H4 (cell line): ENCODE results near the gene RFPL1. TPM values are rescaled to one million over a fixed set of nuclear protein-coding genes. Genes with fewer than 3 reads are reported as not detected.

Experiments used
- DNase-seq: peaks from one replicate; pipeline ENCODE4 v3.0.0-alpha.2; 2015; ENCODE audit warnings: low spot score
- total RNA-seq: library from RNA; depleted of rRNA; stranded (reverse); fragments of >200 nt; shearing (Covaris generic); gene quantifications from 2 replicates; pipeline ENCODE4 v1.2.3, GENCODE V29; 2014

RFPL1 gene
- total RNA-seq, 1 experiment from 2014 or later = 0.08 TPM

DNA sequence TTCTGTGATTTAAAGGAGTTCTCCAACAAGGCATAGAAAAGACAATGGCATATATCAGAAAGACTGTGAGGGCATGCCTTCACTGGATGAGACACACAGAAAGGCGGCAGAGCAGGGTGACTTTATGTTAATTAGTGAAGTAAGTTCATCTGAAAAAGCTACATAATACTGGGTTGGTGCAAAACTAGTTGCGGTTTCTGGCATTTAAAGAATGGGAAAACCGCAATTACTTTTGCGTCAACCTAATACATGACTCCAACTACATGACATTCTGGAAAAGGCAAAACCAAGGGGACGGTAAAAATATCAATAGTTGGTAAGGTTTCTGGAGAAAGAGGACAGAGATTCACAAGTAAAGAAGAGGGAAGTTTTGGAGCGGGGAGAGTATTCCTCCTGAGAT, 5.1 kb downstream of the RFPL1 start:
- DNase-seq = no peak

DNA sequence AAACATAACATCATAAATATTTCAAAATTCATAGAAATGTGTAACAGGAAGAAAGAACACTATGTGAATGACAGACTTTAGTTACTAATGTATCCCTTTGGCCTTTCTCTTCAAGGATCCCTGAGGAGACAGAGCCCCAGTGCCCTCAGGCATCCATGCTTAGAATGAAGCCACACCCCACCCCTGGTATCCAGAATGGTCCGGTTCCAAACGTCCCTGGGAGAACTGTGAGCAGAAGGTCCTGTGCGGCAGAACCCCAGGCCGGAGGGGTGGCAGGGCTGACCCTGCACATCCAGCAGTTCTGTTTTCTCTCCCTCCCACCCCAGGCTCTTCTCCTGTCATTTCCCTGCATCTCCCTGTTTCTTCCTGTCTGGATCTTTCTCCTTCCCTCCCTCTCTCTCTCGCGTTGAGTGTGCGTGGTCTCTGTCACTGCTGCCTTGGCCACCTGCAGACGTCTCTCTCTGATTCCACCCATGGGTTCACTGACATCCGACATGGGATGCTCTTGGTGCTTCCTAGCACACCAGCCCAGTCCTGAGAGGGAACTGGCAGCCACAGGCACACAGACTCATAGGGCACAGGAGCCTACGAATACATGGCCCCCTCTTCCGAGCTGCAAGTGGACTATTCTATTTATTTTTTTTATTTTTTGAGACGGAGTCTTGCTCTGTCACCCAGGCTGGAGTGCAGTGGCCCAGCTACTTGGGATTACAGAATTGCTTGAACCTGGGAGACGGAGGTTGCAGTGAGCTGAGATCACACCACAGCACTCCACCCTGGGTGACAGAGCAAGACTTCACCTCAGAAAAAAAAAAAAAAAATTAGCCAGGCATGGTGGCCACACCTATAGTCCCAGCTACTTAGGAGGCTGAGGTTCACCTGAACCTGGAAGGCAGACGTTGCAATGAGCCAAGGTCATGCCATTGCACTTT, 5.7 kb downstream of the RFPL1 start:
- no peak for DNase-seq

DNA sequence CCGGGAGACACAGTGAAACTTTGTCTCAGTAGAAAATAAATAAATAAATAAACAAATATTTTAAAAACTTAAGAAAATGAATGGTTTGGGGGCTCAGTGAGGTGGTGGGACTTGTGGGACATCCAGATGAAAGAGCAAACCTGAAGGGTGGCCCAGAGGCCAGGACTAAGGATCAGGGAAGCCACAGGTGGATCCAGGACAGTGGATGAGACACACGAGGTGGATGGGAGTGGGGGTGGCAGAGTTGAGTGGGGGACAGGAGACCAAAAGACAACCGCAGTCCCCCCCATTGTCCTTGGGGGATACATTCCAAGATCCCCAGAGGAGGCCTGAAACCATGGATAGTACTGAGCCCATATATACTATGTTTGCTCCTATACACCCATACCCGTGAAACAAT, 7.1 kb downstream of the RFPL1 start:
- no peak for DNase-seq

DNA sequence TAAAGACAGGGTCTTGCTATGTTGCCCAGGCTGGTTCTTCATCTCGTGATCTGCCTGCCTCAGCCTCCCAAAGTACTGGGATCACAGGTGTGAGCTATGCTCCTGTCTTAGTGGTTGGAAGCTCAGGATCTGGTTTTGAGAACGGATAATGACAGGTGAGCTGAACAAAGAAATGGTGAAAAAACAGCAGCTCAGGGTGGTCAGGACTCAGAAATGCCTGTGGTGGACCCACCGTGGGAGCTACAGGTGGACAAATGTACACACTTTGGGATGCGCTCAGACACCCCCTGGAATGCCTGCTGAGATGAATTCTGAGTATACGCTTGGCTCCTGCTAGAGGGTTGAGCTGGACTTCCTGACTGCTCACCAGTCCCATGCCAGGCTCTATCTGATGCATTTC, 9.5 kb downstream of the RFPL1 start:
- no peak for DNase-seq

DNA sequence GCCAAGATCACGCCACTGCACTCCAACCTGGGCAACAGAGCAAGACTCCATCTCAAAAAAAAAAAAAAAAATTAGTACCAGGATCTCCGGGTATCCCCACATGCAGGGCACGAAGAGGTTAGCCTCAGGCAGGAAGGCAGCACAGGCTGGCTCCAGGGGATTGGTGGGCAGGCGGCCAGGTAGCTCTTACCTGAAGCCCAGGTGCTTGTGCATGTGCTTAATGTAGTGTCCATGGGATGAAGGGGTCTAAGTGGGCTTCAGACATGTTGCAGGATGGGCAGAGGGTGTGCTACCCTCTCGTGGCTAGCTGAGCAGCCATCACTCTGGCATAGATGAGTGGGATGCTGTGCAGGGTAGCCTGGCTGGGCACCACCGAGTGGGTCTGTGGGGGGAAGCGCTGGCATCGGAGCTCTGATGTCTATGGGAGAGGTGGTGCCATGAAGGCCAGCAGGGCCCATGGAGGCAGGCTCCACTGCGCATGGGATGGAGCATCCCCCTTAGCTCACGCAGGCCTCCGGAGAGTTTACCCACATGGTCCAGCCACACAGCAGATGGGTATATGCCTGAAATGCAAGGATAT, 11.0 kb downstream of the RFPL1 start:
- DNase-seq = no peak

DNA sequence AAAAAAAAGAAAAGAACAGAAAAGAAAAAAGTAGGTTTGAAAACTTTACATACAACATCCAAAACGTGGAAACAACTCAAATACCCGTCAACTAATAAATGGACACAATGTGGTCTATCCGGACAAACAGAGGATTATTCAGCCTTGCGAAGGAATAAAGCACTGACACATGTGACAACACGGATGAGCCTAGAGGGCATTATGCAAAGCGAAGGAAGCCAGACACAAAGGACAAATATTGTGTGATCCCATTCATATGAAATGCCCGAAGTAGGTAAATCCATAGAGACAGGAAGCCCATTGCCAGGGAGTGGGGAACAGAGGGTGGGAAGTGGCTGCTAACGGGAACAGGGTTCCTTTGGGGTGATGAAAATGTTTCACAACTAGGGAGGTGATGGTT, 11.8 kb downstream of the RFPL1 start:
- no peak for DNase-seq

DNA sequence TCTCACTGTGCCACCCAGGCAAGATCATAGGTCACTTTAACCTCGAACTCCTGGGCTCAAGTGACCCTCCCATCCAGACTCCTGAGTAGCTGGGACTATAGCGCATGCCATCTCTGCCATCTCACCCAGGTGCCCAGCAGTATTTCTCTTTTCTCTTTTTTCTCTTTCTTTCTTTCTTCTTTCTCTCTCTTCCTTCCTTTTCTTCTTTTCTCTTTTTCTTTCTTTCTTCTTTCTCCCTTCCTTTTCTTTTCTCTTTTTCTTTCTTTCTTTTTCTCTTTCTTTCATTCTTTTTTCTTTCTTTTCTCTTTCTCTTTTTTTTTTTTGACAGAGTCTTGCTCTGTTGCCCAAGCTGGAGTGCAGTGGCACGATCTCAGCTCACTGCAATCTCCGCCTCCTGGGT, 13.5 kb downstream of the RFPL1 start:
- DNase-seq = no peak

DNA sequence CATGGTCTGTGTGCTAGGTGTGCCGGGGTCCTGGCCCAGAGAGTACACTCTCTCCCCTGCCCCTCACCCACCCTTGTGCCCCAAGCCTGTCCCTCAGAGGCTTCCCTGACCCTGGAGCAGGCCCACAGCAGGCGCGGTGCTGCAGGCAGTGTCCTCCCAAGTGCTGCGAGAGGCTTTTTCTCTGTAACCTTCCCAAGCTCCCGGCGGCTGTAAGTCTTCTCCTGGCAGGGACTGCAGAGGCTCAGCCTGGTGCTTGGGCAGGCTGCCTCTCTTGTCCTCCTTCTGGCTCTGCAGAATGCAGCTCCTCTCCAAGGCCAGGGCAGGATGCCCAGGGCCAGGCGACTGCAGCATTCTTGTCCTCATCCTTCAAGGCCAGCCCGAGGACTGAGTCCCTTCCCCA, 15.9 kb downstream of the RFPL1 start:
- DNase-seq = no peak

DNA sequence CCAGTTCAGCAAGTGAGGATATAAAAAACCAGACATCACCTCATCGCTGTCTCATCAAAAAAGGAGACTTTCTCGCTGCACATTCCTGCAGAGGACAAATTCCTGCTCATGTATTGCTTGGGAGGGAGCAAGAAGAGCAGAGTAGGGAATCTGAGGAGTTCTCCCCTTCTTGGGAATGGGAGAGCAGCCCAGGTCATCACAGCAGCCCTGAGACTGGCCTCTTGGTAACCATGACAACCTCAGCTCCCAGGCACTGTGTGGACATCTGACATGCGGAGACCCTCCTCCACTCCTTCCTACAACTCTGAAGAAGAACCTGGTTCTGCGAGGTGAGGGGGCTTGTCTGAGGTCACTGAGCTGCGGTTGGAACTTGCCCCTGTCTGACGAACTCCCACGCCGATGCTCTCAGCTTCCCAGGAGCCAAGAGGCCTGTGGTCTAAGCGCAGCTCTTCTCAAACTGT, 17.9 kb downstream of the RFPL1 start:
- DNase-seq = no peak

DNA sequence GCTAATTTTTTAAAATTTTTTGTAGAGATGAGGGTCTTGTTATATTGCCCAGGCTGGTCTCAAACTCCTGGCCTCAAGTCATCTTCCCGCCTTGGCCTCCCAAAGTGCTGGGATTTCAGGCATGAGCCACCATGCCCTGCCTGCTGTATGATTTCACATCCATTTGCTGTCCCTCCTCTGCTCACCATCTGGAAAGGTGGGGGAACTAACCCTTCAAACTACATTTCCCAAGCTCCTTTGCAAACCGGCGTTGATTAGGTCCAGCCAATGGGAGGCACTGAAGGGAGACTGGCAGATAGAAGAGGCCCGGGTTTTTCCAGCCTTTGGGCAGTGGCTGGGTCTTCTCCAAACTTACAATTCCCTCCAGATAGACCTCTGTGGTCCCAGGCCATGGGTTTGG, 19.3 kb downstream of the RFPL1 start:
- DNase-seq = peak; percentile 21

DNA sequence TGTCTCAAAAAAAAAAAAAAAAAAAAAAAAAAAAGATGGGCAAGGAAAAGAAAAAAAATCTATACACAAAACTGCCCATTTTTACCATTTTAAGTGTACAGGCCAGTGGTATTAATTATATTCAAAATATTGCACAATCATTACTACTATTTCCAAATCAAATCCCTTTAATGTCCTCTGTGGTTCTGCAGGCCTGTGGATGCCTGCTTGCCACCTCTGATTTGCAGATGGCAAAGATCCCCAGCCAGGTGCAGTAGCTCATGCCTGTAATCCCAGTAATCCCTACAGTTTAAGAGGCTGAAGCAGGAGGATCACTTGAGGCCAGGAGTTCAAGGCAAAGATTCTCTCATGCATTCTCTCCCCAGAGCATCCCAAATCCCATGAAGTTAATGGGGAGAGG, 20.2 kb downstream of the RFPL1 start:
- DNase-seq = no peak

DNA sequence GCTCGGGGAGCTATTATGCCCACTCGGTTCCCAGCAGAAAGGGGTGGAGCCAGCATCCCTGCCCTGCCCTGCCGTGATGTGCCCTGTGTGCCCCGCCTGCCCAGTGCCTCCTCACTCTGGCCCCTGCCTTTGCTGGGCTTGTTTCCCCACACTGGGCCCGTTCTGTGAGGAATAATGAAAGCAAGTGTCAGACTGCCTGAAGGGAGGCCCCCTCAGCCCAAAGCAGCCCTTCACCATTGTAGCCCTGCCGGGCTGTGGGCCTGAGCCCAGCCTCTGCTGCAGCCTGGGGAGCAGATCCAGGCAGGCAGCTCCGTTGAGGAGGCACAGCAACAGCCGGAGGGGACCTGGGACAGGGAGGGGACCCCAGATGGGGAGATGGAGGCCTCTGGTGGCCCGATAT, 21.4 kb downstream of the RFPL1 start:
- DNase-seq = no peak

DNA sequence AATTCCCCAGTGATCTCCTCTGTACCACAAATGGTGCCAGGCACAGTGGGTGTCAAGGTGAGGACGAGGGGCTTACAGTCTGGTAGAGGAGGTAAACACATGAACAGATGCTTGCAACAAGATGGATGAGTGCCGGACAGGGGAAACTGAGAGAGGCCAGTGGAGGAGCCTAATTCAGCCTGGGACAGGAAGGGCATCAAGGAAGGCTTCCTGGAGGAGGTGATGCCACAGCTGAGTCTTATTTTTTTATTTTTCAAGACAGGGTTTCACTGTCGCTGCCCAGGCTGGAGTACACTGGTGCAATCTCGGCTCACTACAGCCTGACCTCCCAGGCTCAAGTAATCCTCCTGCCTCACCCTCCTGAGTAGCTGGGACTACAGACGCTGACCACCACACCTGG, 22.9 kb downstream of the RFPL1 start:
- no peak for DNase-seq

DNA sequence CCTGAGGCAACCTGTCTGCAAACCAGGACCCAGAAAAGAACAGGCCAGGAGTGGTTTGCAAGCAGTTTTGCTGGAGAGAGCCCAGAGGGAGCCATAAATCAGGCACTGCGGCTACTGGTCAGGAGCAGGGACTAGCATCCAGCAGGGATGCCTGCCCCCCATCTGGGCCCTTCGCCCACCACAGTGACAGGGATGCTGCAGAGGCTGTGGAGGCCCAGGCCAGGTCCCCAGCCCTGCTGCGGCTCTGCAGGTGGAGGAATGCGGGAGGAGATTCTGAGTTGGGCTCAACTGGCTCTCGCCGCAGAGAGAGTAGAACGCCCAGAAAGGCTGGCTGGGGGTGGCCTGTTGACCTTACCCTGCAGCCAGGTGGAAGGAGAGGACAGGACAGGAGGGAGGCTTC, 25.2 kb downstream of the RFPL1 start:
- no peak for DNase-seq

DNA sequence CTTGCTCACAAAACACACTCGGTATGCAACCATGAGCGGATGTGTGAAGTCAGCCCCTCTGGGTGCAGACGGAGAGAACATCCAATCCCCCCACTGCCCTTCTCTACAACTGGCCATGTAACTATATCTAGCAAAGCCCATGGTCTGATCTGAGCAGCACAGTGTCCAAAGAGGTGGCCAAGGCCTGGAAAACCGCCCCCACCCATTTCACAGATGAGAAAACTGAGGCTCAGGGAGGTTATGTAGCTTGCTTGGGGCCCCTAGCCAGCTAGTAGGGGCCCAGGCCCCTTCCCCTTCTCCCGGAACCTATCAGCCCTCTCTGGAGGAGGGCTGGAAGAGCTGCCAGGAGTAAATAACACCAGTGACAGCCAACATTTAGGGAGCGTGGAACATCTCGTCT, 26.2 kb downstream of the RFPL1 start:
- no peak for DNase-seq

DNA sequence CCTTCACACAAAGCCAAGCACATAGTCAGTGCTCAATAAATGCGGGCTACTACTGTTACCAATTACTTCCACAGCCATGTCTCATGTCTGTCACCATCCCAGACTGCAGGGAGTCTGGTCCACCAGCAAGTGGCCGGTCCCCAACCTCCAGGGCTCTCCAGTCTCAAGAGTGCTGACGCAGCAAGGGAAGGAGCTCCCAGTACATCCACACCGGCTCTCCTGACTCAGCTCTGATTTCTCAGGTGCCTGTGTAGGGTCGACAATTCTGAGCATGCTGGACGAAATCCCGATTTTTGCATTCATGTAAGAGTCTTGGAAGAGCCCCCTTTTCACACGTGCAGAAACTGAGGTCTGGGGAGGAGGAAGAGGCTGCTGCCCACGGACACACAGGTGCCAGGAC, 31.4 kb downstream of the RFPL1 start:
- DNase-seq = no peak

DNA sequence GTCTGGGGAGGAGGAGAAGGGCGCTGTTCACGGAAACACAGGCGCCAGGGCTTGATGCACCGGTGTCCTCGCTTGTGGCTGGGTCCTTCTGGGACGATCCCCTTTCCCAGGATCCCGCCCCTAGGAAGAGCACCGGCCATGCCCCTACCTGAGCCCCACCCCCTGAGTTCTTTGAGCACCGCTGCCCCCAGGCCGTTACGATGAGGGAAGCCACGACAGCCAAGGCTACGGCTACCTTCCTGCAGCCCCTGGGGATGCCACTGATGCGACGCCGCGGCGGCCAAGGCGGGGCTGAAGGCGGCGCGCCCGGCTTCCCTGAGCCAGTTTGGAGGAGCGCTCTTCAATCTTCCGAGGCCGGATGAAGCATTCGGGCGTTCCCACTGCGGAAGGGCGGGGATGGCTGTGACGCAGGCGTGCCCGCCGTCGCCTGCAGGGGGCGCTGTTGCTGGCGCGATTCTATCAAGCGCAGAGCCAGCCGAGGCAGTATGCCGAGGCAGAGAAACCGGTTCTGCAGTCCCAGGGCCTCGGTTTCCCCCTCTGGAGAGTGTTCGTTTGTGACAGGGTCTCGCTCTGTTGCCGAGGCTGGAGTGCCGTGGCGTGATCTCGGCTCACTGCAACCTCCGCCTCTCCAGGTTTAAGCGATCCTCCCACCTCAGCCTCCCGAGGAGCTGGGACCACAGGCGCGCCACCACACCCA, 31.9 kb downstream of the RFPL1 start:
- no peak for DNase-seq

DNA sequence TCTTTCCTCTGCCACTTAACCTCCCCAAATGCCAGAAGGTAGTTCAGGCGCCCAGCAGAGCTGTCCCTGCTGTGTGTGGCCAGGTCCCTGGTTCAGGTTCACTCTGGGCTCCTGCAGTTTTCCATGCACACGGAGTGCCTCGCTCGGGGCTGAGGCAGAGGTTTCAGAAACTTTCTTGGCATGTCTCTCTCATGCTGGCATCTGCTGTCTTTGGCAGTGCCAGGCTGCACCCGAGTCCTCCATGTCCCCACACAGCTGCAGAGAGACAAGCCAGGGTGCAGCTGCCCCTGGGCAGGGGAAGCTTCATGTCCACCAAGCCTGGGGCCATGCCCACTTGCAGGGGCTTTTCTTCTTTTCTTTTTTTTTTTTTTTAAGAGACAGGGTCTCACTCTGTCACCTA, 34.6 kb downstream of the RFPL1 start:
- no peak for DNase-seq

DNA sequence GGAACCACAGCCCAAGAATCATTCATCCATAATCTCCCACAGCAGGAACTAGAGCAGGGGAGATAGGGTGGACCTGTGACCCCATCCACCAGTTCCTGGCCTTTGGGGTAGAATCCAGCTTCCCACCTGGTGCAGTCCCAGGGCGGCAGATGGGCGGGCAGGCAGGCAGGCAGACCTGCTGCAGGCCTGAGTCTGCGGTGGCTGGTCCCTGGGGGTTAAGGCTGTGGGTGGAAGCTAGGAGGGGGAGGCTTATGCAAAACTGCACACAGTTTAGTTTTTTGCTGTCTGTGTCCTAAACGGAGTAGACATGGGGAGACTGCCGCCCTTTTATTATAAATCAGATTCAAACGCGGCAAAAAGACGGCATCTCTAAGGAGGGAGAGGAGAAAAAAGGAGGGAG, 37.2 kb downstream of the RFPL1 start:
- no peak for DNase-seq

DNA sequence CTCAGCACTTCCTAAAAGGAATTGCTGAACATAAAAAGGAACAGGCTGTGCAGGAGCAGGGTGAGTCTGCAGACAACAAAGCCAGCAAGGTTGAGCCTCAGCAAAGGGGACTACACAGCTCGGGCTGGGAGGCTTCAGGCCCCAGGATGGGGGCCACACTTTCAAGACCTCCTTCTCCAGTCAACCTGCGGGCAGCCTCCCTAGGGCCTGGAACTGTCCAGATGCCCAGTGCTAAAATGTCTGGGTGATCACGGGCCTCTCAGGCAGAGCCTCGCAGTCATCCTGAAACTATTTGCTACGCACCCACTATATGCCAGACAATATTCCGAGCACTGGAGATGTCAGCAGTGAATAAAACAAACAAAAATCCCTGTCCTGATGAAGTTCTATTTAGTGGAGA, 37.7 kb downstream of the RFPL1 start:
- DNase-seq = no peak

DNA sequence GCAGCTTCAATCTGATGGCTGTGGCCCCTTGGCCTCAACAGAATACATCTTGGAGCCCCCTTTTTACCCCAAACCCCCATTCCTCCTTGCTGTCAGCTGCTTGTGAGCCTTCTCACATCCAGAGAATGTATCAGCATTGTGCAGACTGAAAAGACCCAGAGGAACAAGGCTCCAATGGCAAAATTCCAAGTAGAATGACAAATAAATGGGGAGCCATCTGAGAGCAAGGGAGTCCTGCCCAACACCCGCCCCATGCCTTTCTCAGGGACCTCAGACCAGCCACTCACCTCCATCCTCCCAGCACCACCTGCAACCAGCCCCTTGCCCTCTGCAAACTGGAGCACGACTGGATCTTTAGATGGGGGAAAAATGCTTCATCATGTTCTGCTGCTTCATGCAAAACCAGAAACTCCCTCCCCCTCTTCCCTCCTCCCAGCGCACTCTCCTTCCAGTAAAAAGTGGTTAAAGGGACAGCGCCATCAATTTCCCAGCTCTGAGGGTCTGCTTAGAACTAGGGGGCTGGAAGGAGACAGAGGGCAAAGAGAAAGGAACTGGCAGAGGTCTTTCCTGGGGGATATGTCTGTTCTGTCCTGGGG, 39.4 kb downstream of the RFPL1 start:
- DNase-seq = no peak
